ENCODE data around the gene EIF2D. TPM values are rescaled to one million over a fixed set of nuclear protein-coding genes. Genes with fewer than 3 reads are reported as not detected.

Gene EIF2D
- total and polyA plus RNA-seq, 7 experiments from 2014 or later, result 33.5 to 73.0 (median 53.4) TPM

DNA sequence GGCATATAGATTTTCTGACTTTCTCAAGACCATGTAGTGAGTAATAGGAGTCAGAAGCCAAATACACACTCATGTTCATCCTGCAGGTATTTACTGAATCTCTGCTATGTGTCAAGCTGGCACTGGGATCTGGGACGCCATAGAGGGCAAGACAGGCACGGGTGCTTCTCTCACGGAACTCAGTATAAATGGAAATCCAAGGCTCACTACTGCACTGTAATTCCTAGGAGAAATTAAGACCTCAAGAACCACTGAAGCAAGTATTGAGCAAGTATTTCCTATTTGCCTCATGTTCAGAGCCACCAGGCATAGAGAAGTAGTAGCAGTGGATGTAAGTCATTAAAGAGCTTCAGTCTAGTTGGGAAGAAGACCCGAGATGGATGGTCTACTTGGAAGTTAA, 38.9 kb downstream of the EIF2D start:
- Histone ChIP-seq H3K27ac (ENCODE audit: low read depth, low read length) (peak overlapping the region; percentile 90), H3K27me3 (ENCODE audit: control insufficient read depth in 2 of 2, insufficient read depth in 2 of 2, low read length in 2 of 2) (no peaks in the 10 kb centered on the region), H3K4me3 (ENCODE audit: low read length) (no peak overlapping the region), H3K36me3 (ENCODE audit: control insufficient read depth in 2 of 3, insufficient read depth in 3 of 3, low read length in 3 of 3) (peaks cover 5 to 42% (median 5%) of the 10 kb centered on the region in 3 experiments), H3K4me1 (ENCODE audit: control insufficient read depth in 2 of 2, insufficient read depth in 2 of 2, low read length in 2 of 2) (peaks cover 94 to 97% of the 10 kb centered on the region in 2 donors), H3K9me3 (ENCODE audit: control insufficient read depth in 2 of 3, low read length in 3 of 3) (no peaks in the 10 kb centered on the region)
- ChIA-PET POLR2A (interaction anchor here (1.4 to 30.7 kb wide), 3 partner anchors 8 to 14 kb away, joined by 3 to 722 read pairs (median 6); no protein-coding TSS in a partner anchor), CTCF (interaction anchor here (1.3 to 15.4 kb wide), 3 partner anchors 10 to 28 kb away, joined by 6 to 424 read pairs (median 7); no protein-coding TSS in a partner anchor)
- Mint-ChIP-seq H3K9me3 (no peaks in the 10 kb centered on the region), H3K27ac (peak overlapping the region; percentile 78 to 100 (median 91)), H3K27me3 (no peaks in the 10 kb centered on the region), H3K4me1 (peaks cover 76 to 100% (median 95%) of the 10 kb centered on the region in 7 donors), H3K4me3 (peak overlapping the region; percentile 30 to 99 (median 66)), H3K36me3 (peaks cover 11 to 58% (median 20%) of the 10 kb centered on the region in 5 donors)
- intact Hi-C loops (cut with micrococcal nuclease), result no loop called here
- ATAC-seq, result no peak
- DNase-seq, result no peak

- H3K27ac ChIP-seq (ENCODE audit: low read depth, low read length), result peak overlapping the region; percentile 90
- H3K36me3 Mint-ChIP-seq, result peaks cover 7 to 57% (median 20%) of the 10 kb centered on the region in 5 donors
- intact Hi-C loops (cut with micrococcal nuclease), result no loop called here
Measured at GRCh38 chr1:206572835-206573234, 39.4 kb downstream of the EIF2D start.

GRCh38 chr1:206570529-206570928, 41.7 kb downstream of the EIF2D start:
- Histone ChIP-seq H3K27ac (ENCODE audit: low read depth, low read length) (peak overlapping the region; percentile 90), H3K36me3 (ENCODE audit: control insufficient read depth in 2 of 3, insufficient read depth in 3 of 3, low read length in 3 of 3) (peaks cover 7 to 68% (median 12%) of the 10 kb centered on the region in 3 experiments), H3K4me3 (ENCODE audit: low read length) (no peak overlapping the region), H3K9me3 (ENCODE audit: control insufficient read depth in 2 of 3, low read length in 3 of 3) (no peaks in the 10 kb centered on the region), H3K4me1 (ENCODE audit: control insufficient read depth in 2 of 2, insufficient read depth in 2 of 2, low read length in 2 of 2) (peaks cover 94 to 97% of the 10 kb centered on the region in 2 donors), H3K27me3 (ENCODE audit: control insufficient read depth in 2 of 2, insufficient read depth in 2 of 2, low read length in 2 of 2) (no peaks in the 10 kb centered on the region)
- no peak for ATAC-seq
- Mint-ChIP-seq H3K27me3 (no peaks in the 10 kb centered on the region), H3K27ac (peak overlapping the region; percentile 51 to 100 (median 91)), H3K9me3 (no peaks in the 10 kb centered on the region), H3K4me1 (peaks cover 79 to 100% (median 98%) of the 10 kb centered on the region in 7 donors), H3K36me3 (peaks cover 7 to 65% (median 24%) of the 10 kb centered on the region in 5 donors), H3K4me3 (peak overlapping the region; percentile 39 to 99 (median 62))
- no peak for DNase-seq
- ChIA-PET POLR2A (interaction anchor here (0.7 to 30.7 kb wide), 2 partner anchors 10 to 11 kb away, joined by 3 to 722 read pairs; no protein-coding TSS in a partner anchor), CTCF (interaction anchor here (0.6 kb wide), 1 partner anchor 10 kb away, joined by 3 read pairs; no protein-coding TSS in a partner anchor)
- intact Hi-C loops (cut with micrococcal nuclease), result loop anchor here in 1 of 2 donors (1.0 kb wide), 1 partner anchor 10 kb away; no protein-coding TSS in a partner anchor

More at GRCh38 chr1:206572835-206573234, 39.4 kb downstream of the EIF2D start:
- H3K4me1 ChIP-seq (ENCODE audit: control insufficient read depth in 2 of 2, insufficient read depth in 2 of 2, low read length in 2 of 2), result peaks cover 94 to 97% of the 10 kb centered on the region in 2 donors
- ATAC-seq (no peak), DNase-seq (no peak)
- ChIA-PET POLR2A (interaction anchor here (1.4 to 30.7 kb wide), 3 partner anchors 8 to 14 kb away, joined by 3 to 722 read pairs (median 6); no protein-coding TSS in a partner anchor), CTCF (interaction anchor here (1.3 to 15.4 kb wide), 3 partner anchors 10 to 27 kb away, joined by 6 to 424 read pairs (median 7); no protein-coding TSS in a partner anchor)
- peaks cover 75 to 100% (median 95%) of the 10 kb centered on the region in 7 donors for H3K4me1 Mint-ChIP-seq
- no peaks in the 10 kb centered on the region for H3K9me3 Mint-ChIP-seq
- peaks cover 5 to 47% (median 5%) of the 10 kb centered on the region in 3 experiments for H3K36me3 ChIP-seq (ENCODE audit: control insufficient read depth in 2 of 3, insufficient read depth in 3 of 3, low read length in 3 of 3)
- H3K4me3 Mint-ChIP-seq, result peak overlapping the region; percentile 1 to 99 (median 64)
- H3K27me3 Mint-ChIP-seq, result no peaks in the 10 kb centered on the region
- peak overlapping the region; percentile 78 to 100 (median 91) for H3K27ac Mint-ChIP-seq
- no peaks in the 10 kb centered on the region for H3K9me3 ChIP-seq (ENCODE audit: control insufficient read depth in 2 of 3, low read length in 3 of 3)
- no peak overlapping the region for H3K4me3 ChIP-seq (ENCODE audit: low read length)
- no peaks in the 10 kb centered on the region for H3K27me3 ChIP-seq (ENCODE audit: control insufficient read depth in 2 of 2, insufficient read depth in 2 of 2, low read length in 2 of 2)

DNA sequence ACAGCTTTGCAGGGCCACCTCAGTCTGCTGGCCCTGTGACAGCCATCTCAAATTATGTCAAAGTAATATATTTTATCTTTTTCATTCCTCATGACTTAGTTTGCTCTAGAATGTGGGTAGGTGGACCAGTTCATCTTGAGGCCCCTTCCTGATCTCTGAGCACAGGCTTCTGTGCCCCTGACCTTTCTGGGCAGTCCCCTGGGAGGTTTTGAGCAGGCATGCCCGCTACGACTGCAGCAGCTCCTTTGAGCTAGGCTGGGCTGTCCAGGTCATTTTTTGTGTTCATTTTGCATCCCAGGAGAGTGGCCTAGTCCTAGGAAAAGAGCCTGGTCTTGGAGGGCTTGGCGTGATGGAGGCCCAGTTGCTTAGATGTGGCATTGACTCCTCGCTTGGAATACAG, 42.7 kb downstream of the EIF2D start:
- intact Hi-C loops (cut with micrococcal nuclease), result no loop called here
- ATAC-seq, result no peak
- no peaks in the 10 kb centered on the region for H3K9me3 ChIP-seq (ENCODE audit: control insufficient read depth in 2 of 3, low read length in 3 of 3)
- peak overlapping the region; percentile 30 to 99 (median 71) for H3K4me3 Mint-ChIP-seq
- H3K4me3 ChIP-seq (ENCODE audit: low read length), result no peak overlapping the region
- no peak for DNase-seq
- H3K27me3 ChIP-seq (ENCODE audit: control insufficient read depth in 2 of 2, insufficient read depth in 2 of 2, low read length in 2 of 2), result no peaks in the 10 kb centered on the region
- H3K36me3 Mint-ChIP-seq, result peaks cover 12 to 70% (median 32%) of the 10 kb centered on the region in 5 donors
- H3K9me3 Mint-ChIP-seq, result no peaks in the 10 kb centered on the region
- H3K36me3 ChIP-seq (ENCODE audit: control insufficient read depth in 2 of 3, insufficient read depth in 3 of 3, low read length in 3 of 3), result peaks cover 12 to 78% (median 16%) of the 10 kb centered on the region in 3 experiments
- H3K27ac ChIP-seq (ENCODE audit: low read depth, low read length), result peak overlapping the region; percentile 90
- H3K27ac Mint-ChIP-seq, result peak overlapping the region in 8 of 9 donors; percentile 18 to 100 (median 91)
- POLR2A ChIA-PET, result interaction anchor here (0.6 to 30.7 kb wide), 5 partner anchors 4 to 352 kb away, joined by 3 to 722 read pairs (median 3); partner anchors contain the start of gene FCMR
- no peaks in the 10 kb centered on the region for H3K27me3 Mint-ChIP-seq
- H3K4me1 Mint-ChIP-seq, result peaks cover 88 to 100% (median 99%) of the 10 kb centered on the region in 7 donors
- CTCF ChIA-PET, result interaction anchor here (0.6 to 20.4 kb wide), 3 partner anchors 9 to 104 kb away, joined by 4 to 424 read pairs (median 12); no protein-coding TSS in a partner anchor
- peaks cover 95 to 99% of the 10 kb centered on the region in 2 donors for H3K4me1 ChIP-seq (ENCODE audit: control insufficient read depth in 2 of 2, insufficient read depth in 2 of 2, low read length in 2 of 2)

- H3K4me1 ChIP-seq (ENCODE audit: control insufficient read depth in 2 of 2, insufficient read depth in 2 of 2, low read length in 2 of 2), result peaks cover 95 to 99% of the 10 kb centered on the region in 2 donors
- DNase-seq, result peak in 1 of 9 donors; percentile 52
- peak overlapping the region; percentile 90 for H3K27ac ChIP-seq (ENCODE audit: low read depth, low read length)
- Mint-ChIP-seq H3K9me3 (no peaks in the 10 kb centered on the region), H3K27ac (peak overlapping the region; percentile 58 to 100 (median 91)), H3K4me1 (peaks cover 88 to 100% (median 99%) of the 10 kb centered on the region in 7 donors), H3K4me3 (peak overlapping the region; percentile 62 to 99 (median 80)), H3K27me3 (no peaks in the 10 kb centered on the region), H3K36me3 (peaks cover 12 to 71% (median 37%) of the 10 kb centered on the region in 5 donors)
- POLR2A ChIA-PET, result interaction anchor here (0.6 to 30.7 kb wide), 5 partner anchors 5 to 353 kb away, joined by 3 to 722 read pairs (median 5); partner anchors contain the start of gene FCMR
- peak overlapping the region; percentile 26 for H3K4me3 ChIP-seq (ENCODE audit: low read length)
- intact Hi-C loops (cut with micrococcal nuclease), result loop anchor here in 1 of 2 donors (1.0 kb wide), 1 partner anchor 10 kb away; no protein-coding TSS in a partner anchor
- CTCF ChIA-PET, result interaction anchor here (0.6 to 20.4 kb wide), 6 partner anchors 9 to 358 kb away, joined by 3 to 424 read pairs (median 6); no protein-coding TSS in a partner anchor
- no peaks in the 10 kb centered on the region for H3K27me3 ChIP-seq (ENCODE audit: control insufficient read depth in 2 of 2, insufficient read depth in 2 of 2, low read length in 2 of 2)
- peaks cover 12 to 79% (median 20%) of the 10 kb centered on the region in 3 experiments for H3K36me3 ChIP-seq (ENCODE audit: control insufficient read depth in 2 of 3, insufficient read depth in 3 of 3, low read length in 3 of 3)
- peak; percentile 60 for ATAC-seq
- no peaks in the 10 kb centered on the region for H3K9me3 ChIP-seq (ENCODE audit: control insufficient read depth in 2 of 3, low read length in 3 of 3)
Measured at GRCh38 chr1:206568779-206569352, 43.4 kb downstream of the EIF2D start.

- peak overlapping the region; percentile 26 for H3K4me3 ChIP-seq (ENCODE audit: low read length)
- ATAC-seq, result peak; percentile 32
- H3K36me3 ChIP-seq (ENCODE audit: control insufficient read depth in 2 of 3, insufficient read depth in 3 of 3, low read length in 3 of 3), result peaks cover 12 to 79% (median 21%) of the 10 kb centered on the region in 3 experiments
- CTCF ChIA-PET, result interaction anchor here (0.6 to 20.4 kb wide), 6 partner anchors 8 to 358 kb away, joined by 3 to 424 read pairs (median 6); no protein-coding TSS in a partner anchor
- Mint-ChIP-seq H3K4me3 (peak overlapping the region; percentile 77 to 99 (median 86)), H3K9me3 (no peaks in the 10 kb centered on the region), H3K27me3 (no peaks in the 10 kb centered on the region), H3K27ac (peak overlapping the region; percentile 58 to 100 (median 91)), H3K36me3 (peaks cover 12 to 69% (median 37%) of the 10 kb centered on the region in 5 donors), H3K4me1 (peaks cover 88 to 100% (median 99%) of the 10 kb centered on the region in 7 donors)
- H3K9me3 ChIP-seq (ENCODE audit: control insufficient read depth in 2 of 3, low read length in 3 of 3), result no peaks in the 10 kb centered on the region
- POLR2A ChIA-PET, result interaction anchor here (1.1 to 30.7 kb wide), 4 partner anchors 6 to 24 kb away, joined by 3 to 722 read pairs (median 364); no protein-coding TSS in a partner anchor
- intact Hi-C loops (cut with micrococcal nuclease), result loop anchor here in 1 of 2 donors (1.0 kb wide), 1 partner anchor 9 kb away; no protein-coding TSS in a partner anchor
- peak in 1 of 9 donors; percentile 10 for DNase-seq
- H3K27ac ChIP-seq (ENCODE audit: low read depth, low read length), result peak overlapping the region; percentile 90
- no peaks in the 10 kb centered on the region for H3K27me3 ChIP-seq (ENCODE audit: control insufficient read depth in 2 of 2, insufficient read depth in 2 of 2, low read length in 2 of 2)
- H3K4me1 ChIP-seq (ENCODE audit: control insufficient read depth in 2 of 2, insufficient read depth in 2 of 2, low read length in 2 of 2), result peaks cover 95 to 99% of the 10 kb centered on the region in 2 donors
Measured at GRCh38 chr1:206568256-206568655, 44.0 kb downstream of the EIF2D start.
